ENCODE data around the gene PHLDB2.

Gene PHLDB2

GRCh38 chr3:111884411-111885018, 25.4 kb downstream of the PHLDB2 start:
- DNase-seq: no peak

- no peak for DNase-seq
Observed at GRCh38 chr3:111885578-111885977, 26.5 kb downstream of the PHLDB2 start.

GRCh38 chr3:111890051-111890580, 31.1 kb downstream of the PHLDB2 start:
- DNase-seq: no peak

- DNase-seq: no peak
Observed at GRCh38 chr3:111892070-111892469, 33.0 kb downstream of the PHLDB2 start.

GRCh38 chr3:111895071-111895470, 36.0 kb downstream of the PHLDB2 start:
- no peak for DNase-seq

- no peak for DNase-seq
Observed at GRCh38 chr3:111899966-111900365, 40.9 kb downstream of the PHLDB2 start.

GRCh38 chr3:111901637-111902036, 42.6 kb downstream of the PHLDB2 start:
- no peak for DNase-seq

- DNase-seq: no peak
Observed at GRCh38 chr3:111902534-111902933, 43.5 kb downstream of the PHLDB2 start.

- DNase-seq: no peak
Observed at GRCh38 chr3:111903067-111903511, 44.0 kb downstream of the PHLDB2 start.

GRCh38 chr3:111904376-111905241, 45.5 kb downstream of the PHLDB2 start:
- no peak for DNase-seq

GRCh38 chr3:111906656-111907055, 47.6 kb downstream of the PHLDB2 start:
- no peak for DNase-seq

GRCh38 chr3:111907151-111907550, 48.1 kb downstream of the PHLDB2 start:
- no peak for DNase-seq

- no peak for DNase-seq
Observed at GRCh38 chr3:111910806-111911205, 51.7 kb downstream of the PHLDB2 start.

GRCh38 chr3:111911446-111911845, 52.4 kb downstream of the PHLDB2 start:
- no peak for DNase-seq

- DNase-seq: no peak
Observed at GRCh38 chr3:111913163-111913763, 54.2 kb downstream of the PHLDB2 start.

GRCh38 chr3:111915905-111916304, 56.8 kb downstream of the PHLDB2 start:
- DNase-seq: no peak

- no peak for DNase-seq
Observed at GRCh38 chr3:111917300-111917699, 58.2 kb downstream of the PHLDB2 start.

GRCh38 chr3:111919370-111920065, 60.5 kb downstream of the PHLDB2 start:
- DNase-seq: no peak

GRCh38 chr3:111921181-111921580, 62.1 kb downstream of the PHLDB2 start:
- DNase-seq: no peak

GRCh38 chr3:111923095-111923771, 64.2 kb downstream of the PHLDB2 start:
- no peak for DNase-seq

GRCh38 chr3:111923806-111924205, 64.7 kb downstream of the PHLDB2 start:
- no peak for DNase-seq

- DNase-seq: no peak
Observed at GRCh38 chr3:111924283-111924682, 65.2 kb downstream of the PHLDB2 start.

Data from activated T-cell treated with anti-CD3 and anti-CD28 coated beads for 4 hours (primary cell).